Superior temporal gyrus (tissue), 1 donor: Measurements from ENCODE around the gene UNC119.

ENCODE experiments used
- DNase-seq: peaks from one replicate; pipeline ENCODE4 v3.0.0-alpha.2; 2016; ENCODE audit errors: extremely low spot score

Gene UNC119

GRCh38 chr17:28499364-28499664 lies 53.1 kb downstream of the UNC119 start:
- DNase-seq, result no peak

DNA sequence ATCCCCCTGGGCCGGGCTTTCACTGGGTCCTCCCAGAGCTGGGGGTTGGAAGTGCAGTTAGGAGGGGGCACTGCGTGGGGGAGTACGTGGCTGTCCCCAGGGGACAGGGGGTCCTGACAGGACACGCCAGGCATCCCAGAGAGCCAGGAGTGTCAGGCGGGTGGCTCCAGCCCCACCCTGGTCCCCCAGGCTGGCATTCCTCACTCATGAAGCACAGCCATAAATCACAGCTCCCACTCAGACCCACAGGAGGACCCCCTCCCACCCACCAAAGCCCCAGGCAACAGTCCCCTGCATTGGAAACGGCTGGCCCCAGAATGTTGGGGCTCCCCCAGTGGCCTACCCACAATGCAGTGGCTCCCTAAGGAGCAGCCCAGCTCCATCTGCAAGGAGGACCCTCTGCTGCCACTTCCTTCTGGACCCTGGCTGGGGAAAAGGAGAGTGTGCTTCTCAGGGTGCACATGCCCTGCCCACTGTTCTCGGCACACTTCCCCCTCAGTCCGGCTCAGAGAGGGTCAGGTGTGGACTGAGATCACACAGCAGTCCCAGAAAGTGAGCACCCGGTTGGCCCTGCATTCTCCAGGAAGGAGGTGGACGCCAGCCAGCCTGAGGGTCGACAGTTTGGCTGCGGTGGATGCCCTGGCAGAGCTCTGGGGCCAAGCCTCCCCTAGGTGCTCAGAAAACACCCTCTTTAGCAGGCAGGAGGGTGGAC lies 53.6 kb downstream of the UNC119 start:
- DNase-seq, result no peak

DNA sequence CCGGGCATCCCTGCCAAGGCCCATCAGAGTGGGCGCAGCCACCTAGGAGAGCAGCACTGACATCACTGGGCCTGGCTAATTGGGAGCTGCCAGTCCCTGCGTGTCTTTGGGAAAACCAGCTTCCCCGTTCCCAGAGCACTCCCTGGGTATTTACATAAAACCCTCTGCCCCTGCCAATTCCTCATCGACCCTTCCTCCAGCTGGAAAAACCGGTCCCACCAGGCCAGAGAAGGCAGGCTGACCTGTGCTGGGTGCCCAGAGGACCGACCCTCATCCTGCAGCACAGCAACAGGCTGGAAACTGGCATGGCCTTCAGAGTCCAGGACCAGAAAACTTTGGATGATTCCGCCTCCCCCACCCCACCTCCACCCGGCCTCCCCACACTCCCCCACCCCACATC lies 54.5 kb downstream of the UNC119 start:
- no peak for DNase-seq
